ENCODE measurements around the gene PSAP.

PSAP gene

GRCh38 chr10:71844084-71844483 lies 7.0 kb downstream of the PSAP start:
- no peak for DNase-seq

GRCh38 chr10:71842856-71843686 lies 8.0 kb downstream of the PSAP start:
- no peak for DNase-seq

- DNase-seq, result no peak
Observed at GRCh38 chr10:71842422-71842821, 8.6 kb downstream of the PSAP start.

DNA sequence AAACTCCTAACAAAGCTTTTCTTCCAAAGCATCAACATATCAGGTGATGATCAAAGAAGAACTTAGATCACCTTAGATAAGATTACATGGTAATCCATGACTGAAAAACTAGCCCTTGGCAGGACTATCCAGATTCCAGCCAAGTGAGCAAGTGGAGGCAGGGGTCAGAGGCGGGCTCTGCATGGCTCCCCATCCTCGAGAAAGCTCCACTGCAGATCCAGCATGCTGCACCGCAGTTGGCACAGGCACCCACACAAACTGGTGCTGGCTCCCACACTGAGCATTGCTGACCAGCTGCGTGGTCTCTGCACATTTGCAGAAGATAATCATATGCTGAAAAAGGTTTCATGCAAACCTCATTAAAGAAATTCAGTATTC lies 10.1 kb downstream of the PSAP start:
- DNase-seq, result no peak

- DNase-seq, result no peak
Observed at GRCh38 chr10:71840177-71840957, 10.7 kb downstream of the PSAP start.

- DNase-seq, result no peak
Observed at GRCh38 chr10:71838264-71839211, 12.5 kb downstream of the PSAP start.

DNA sequence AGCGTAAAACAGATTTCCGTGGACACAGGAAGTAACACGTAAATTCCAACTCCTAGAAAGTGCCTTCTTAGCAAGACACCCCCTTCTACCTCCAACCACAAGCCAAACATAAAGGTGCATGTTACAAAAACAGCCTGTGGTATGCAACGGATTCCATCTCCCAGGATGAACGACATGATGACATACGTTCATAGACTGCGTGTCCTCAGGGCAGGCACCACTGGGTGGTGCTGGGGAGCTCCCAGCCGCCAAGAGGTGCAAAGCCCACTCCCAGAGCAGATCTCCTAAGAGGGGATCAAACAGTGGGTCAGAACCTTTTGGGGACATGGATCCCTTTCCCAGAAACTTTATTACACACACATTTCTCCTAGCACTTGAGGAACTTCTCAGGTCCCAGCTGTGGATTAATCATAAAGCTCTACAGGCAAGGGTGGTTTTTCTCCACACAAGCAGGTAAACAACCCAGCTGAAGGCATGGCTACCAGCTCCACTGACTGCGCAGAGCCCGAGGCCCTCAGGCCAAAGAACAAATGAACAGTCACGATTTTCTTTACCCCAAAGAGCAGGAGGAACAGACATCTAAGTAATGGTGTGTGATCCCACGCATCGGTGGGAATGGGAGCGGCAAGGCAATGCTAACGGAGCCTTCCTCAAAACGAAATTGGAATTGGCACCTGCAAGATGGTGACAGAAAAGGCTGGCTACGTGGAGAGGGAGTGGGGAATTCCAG lies 13.8 kb downstream of the PSAP start:
- no peak for DNase-seq

GRCh38 chr10:71836596-71836974 lies 14.5 kb downstream of the PSAP start:
- DNase-seq, result no peak

GRCh38 chr10:71835671-71836595 lies 15.1 kb downstream of the PSAP start:
- no peak for DNase-seq

- DNase-seq, result no peak
Observed at GRCh38 chr10:71834343-71834674, 16.7 kb downstream of the PSAP start.

DNA sequence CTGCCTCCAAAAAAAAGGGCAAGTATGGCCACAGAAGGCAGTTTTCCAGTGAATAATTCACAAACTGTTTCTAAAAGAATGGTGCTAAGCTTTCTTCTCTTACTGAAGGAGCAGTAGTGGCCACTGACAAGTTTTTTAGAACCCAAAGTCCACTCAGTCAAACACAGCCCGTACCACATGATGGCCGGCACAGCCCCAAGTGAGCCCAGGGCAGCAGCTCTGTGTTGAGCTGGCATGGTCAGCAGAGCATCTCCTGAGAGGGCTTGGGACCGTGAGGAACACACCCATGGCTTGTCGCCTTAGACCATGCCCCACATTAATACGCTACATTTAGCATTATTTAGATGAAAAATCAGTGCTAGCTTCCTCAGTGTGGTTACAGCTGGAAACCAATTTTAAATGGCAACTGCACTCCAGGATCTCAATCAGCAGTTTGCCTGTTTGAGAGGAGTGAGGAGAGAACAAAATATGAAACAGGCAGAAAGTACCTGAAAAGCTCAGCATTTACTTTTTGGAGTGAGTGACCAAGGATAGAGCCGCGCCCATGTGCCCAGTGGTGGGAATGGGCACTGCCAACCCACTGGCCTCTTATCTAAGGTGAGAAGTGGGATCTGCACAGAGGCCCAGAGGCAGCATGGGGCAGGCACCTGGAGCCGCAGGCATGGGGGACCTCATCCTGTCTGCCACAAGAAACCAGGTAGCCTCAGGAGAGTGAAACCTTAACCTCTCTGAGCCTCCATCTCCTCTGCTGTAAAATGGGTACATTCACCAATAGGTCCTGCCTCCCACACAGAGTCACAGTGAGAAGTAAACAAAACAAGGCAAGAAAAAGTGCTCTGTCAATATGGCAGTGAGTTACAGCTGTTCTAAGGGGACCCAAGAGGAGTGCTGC lies 17.4 kb downstream of the PSAP start:
- no peak for DNase-seq

GRCh38 chr10:71832967-71833366 lies 18.1 kb downstream of the PSAP start:
- no peak for DNase-seq

GRCh38 chr10:71831646-71832552 lies 19.2 kb downstream of the PSAP start:
- no peak for DNase-seq

DNA sequence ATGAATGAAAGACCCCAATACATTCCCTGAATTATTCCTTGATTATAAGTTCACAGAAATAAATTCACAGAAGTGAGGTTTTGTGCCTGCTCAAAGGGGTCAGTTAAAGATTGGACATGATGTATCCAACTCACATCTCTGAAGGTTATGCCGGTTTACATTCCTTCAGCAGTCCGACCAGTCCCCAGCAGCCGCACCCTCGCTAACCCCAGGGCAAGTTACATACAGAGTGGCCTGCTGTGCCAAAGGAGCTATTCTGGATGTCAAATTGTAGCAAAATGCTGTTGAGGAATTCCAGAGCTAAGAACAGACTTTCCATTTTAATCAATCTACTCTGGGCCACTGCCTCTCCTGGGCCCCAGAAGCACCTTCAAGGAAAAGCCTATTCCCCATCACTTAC lies 20.3 kb downstream of the PSAP start:
- no peak for DNase-seq

DNA sequence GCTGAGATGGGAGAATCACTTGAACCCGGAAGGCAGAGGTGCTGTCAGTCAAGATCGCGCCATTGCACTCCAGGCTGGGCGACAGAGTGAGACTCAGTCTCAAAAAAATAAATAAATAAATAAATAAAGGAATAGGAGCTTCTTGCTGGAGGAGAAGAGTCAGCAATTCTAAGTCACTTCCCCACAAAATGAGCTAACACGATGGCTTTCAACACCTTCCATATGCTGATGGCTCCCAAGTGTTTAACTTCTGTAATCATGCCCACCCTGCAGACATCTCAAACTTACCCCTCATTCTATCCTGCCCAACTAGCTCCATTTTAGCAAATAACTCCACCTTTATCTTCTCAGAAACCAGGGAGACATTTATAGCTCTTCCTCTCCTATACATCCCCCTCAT lies 21.2 kb downstream of the PSAP start:
- DNase-seq, result no peak

DNA sequence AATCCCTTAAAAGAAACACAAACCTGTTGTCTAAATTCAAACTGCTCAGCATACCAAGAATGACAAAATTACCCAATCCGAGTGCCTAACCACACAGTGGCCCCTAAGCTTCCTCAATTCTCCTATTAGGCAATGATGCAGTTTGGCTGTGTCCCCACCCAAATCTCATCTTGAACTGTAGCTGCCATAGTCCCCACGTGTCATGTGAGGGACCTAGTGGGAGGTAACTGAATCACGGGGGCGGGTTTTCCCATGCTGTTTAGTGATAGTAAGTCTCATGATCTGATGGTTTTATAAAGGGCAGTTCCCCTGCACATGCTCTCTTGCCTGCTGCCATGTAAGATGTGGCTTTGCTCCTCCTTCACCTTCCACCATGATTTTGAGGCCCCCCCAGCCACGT lies 21.9 kb downstream of the PSAP start:
- peak; percentile 20 for DNase-seq

- DNase-seq, result no peak
Observed at GRCh38 chr10:71828702-71829101, 22.3 kb downstream of the PSAP start.

- no peak for DNase-seq
Observed at GRCh38 chr10:71827852-71828251, 23.2 kb downstream of the PSAP start.

DNA sequence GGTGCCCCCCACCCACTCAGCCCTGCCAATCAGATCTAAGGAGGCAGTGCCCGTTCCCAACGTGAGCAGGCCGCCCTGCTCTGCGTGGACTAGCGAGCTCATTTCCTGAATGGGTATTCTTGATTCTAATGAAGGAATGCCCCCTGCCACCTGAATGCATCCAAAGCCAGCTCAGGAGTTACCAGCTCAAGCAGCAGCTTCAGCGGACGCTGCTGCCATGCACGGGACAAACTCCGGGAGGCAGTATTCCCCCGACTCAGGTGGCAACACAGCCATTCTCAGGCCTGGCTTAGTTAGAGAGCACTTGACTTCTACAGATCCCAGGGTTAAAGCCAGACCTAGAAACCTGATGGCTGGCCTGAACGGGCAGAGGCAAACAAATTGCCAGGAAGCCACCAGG lies 25.8 kb downstream of the PSAP start:
- DNase-seq, result no peak
